HG03565 (cell line): Measurements from ENCODE around the gene LOXL3.

Experiments
- ATAC-seq: cut with Tn5 transposase; IDR thresholded peaks from one replicate; pipeline ENCODE4 v1.9.1; 2021; ENCODE audit warnings: mild to moderate bottlenecking, moderate library complexity; ENCODE audit not compliant: unreplicated experiment

Gene LOXL3

DNA sequence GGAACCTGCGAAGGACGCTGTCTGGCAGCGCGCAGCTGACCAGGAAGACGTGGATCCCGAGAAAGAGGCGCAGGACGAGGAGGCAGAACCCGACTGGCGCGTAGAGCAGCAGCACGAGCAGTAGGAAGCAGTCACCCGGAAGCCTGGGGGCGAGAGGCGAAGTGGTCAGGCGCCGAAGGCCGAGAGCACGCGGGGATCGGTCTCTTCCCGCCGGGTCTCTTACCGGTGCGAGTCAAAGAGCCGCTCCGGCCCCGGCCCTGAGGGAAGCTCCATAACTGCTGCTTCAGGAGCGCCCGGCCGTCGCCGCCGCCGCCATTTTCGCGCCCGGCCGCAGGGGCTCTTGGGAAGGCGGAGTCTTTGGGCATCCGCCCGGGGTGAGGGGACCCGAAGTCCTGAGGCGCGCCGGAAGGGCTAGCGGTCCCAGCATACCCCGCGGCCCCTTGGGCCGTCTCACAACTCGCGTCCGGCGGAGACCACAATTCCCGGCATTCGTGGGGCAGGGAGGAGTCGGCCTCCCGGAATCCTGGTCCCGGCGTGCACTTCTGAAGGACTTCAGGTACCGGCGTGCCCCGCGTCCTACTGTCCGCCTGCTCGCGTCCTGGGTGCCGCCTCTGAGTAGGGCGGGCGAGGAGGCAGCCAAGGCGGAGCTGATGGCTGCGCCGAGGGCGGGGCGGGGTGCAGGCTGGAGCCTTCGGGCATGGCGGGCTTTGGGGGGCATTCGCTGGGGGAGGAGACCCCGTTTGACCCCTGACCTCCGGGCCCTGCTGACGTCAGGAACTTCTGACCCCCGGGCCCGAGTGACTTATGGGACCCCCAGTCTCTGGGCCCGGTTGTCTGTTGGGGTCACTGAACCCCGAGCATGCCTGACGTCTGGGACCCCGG is 24.1 kb downstream of the LOXL3 start, which contains the start of the genes AUP1 and HTRA2:
AUP1 (minus strand) TSS at position 350 of the 882 bp plus-strand sequence; CDS start at position 273, 77 bp downstream.
HTRA2 (plus strand) TSS at position 577 of the 882 bp plus-strand sequence; CDS start at position 651, 74 bp downstream.
- peak; percentile 64 for ATAC-seq

DNA sequence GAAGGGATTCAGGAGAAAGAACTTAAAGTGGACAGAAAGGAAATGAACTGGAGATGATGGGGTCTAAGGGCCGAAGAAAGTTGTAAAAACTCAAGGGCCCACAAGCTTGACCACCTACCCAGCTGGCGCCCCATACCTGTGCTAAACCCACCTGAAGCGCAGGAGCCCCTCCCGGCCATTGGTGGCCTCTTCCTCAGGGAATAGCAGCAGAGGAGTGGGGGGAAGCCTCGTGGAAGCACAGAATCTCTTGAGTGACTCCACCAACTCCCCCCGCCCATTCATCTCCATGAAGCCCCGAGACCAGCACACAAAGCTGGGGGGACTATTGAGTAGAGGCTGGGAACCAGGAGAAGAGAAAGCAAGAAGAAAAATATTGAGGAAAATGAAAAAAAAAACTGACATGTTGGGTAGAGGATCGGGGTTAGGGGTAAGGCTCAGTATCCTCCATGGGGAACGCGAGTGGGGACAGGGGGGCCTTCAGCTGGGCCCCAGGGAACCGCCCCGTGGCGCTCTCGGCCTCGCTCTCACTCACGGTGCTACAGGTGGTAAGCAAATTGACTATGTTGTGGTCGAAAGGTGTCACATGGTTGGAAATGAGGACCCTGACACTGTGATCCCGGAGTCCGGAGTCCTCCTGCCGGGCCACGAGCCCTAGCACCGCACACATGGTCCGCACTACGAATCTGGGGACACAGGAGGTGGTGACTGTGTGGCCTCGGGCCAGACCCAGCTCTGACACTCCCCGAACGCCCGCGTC is 25.0 kb downstream of the LOXL3 start:
- ATAC-seq, result peak; percentile 6

GRCh38 chr2:74527741-74528140 is 26.0 kb downstream of the LOXL3 start:
- no peak for ATAC-seq

GRCh38 chr2:74526649-74527230 is 27.0 kb downstream of the LOXL3 start:
- ATAC-seq, result no peak

- peak; percentile 22 for ATAC-seq
Measured at GRCh38 chr2:74525717-74526648, 27.8 kb downstream of the LOXL3 start, which contains the start of gene DQX1. Gene DQX1, minus strand, starts transcription at chr2:74526231. Its CDS starts 502 bp downstream, at chr2:74525729.

- no peak for ATAC-seq
Measured at GRCh38 chr2:74524955-74525716, 28.6 kb downstream of the LOXL3 start.

DNA sequence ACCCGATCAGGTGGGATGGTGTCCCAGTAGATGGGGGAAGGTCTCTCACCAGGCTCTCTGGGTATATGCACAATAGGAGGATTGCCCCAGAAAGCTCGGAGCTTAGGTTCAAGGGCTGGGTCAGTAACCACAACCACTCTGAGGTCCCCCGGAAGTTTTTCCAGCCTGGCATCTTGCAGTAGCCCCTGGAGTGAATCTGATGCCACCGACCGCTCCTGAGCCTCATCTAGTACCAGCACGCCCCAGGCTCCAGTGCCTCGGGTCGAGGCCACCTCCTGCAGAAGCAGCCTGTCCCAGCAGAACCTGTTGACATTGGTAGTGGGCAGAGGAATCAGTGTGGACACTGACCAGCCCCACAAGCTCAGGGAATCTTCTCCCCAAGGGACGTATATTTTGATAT is 29.7 kb downstream of the LOXL3 start:
- no peak for ATAC-seq

- no peak for ATAC-seq
Measured at GRCh38 chr2:74522516-74522915, 31.2 kb downstream of the LOXL3 start.

GRCh38 chr2:74516650-74517049 is 37.1 kb downstream of the LOXL3 start:
- no peak for ATAC-seq

DNA sequence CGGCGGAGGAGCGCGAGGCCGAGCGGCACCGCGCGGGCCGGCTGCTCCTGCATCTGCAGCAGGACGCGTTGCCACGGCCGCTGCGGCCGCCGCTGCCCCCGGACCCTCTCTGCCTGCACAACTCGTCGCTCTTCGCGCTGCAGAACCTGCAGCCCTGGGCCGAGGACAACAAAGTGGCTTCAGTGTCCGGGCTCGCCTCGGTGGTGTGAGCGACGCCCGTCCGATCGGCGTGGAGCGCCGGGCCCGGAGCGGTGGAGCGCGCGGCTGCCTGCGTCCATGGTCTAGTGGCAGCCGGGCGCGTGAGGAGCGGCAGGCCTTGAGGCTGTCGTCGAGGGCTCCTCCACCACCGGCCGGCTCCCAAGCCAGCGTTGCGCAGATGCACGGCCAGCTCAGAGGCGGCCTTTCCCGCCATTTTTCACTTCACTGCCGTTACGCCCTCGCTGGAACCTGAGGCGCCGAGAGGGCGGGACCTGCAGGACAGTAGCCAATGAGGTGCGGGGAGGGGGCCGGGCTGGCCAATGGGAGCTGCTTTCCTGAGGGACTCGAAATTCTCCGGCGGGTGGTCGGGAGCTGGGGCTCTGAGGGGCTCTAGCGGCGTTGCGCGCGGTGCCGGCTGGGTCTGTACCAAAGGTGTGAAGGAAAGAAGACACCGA is 37.6 kb downstream of the LOXL3 start:
- no peak for ATAC-seq

GRCh38 chr2:74515271-74515980 is 38.3 kb downstream of the LOXL3 start:
- no peak for ATAC-seq

GRCh38 chr2:74514368-74515270 is 39.1 kb downstream of the LOXL3 start, which contains the start of gene TLX2:
Gene TLX2, plus strand, starts transcription at chr2:74514450. Its CDS starts 357 bp downstream, at chr2:74514807.
- no peak for ATAC-seq

DNA sequence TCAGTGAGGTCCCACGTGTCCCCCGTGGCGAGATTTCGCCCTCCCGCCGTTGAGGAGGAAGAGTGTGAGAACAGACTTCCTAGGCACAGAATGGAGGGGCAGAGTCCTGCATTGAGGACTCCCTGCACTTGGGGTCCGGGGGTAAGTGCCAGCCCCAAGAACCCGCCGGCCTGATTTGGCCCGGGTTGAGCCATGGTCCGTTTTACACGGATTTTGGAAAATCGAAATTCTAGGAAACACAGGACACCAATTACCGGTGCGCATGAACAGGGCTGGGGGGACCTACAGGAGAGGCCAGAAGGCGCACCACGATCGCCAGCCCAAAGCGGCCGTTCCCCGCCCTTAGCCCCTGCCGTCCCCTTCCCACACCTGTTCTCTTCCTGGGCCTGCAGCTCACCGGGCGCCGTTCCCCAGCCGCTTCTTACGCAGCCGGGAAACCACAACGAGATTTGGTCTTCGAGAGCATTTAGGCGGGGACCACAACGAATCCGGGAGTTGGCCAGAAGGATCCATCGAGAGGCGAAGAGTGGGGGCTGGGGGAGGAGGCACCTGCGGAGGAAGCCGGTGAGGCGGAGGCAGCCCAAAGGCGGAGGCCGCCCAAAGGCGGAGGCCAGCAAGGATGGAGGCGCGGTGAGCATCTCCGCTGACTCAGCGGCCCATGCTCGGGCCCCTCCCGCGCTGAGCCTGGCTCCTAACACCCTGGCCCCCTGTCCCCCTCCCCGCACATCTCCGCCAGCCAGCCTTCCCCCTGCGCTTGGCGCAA is 40.0 kb downstream of the LOXL3 start:
- ATAC-seq, result no peak

- no peak for ATAC-seq
Measured at GRCh38 chr2:74512744-74513604, 40.8 kb downstream of the LOXL3 start.
